Panc1 (cell line): ENCODE data around the gene SKI. TPM values are rescaled to one million over a fixed set of nuclear protein-coding genes. Genes with fewer than 3 reads are reported as not detected.

Source experiments
- ATAC-seq: fragments of 200-7000 bp; cut with Tn5 transposase; 2 replicates; pipeline ENCODE4 v1.9.1; 2020; ENCODE audit warnings: mild to moderate bottlenecking, moderate library complexity
- BruUV-seq: library from RNA; stranded (reverse); fragments of 400-500 nt; replicated peaks from 2 replicates; lab custom pipeline; 2021; lab: Mats Ljungman, UMichigan
- CTCF ChIA-PET: fragments of 300-600 bp; sonication (Branson Sonifier 250); formaldehyde crosslinking; loops from one replicate; lab custom pipeline; 2022; ENCODE audit warnings: antibody characterized with exemption; lab: Charles Lee
- POLR2A ChIA-PET: fragments of 300-600 bp; sonication (Branson Sonifier 250); formaldehyde crosslinking; loops from one replicate; lab custom pipeline; 2022; ENCODE audit warnings: antibody characterized with exemption; lab: Charles Lee
- DNase-seq: peaks from one replicate; pipeline ENCODE4 v3.0.0-alpha.2; 2010; ENCODE audit warnings: low read depth, low spot score
- H3K27ac ChIP-seq: 2 replicates; pipeline ENCODE4 v1.5.1; 2011; ENCODE audit warnings: mild to moderate bottlenecking, low read length, inconsistent platforms
- H3K27me3 ChIP-seq: fragments of 200-500 bp; sonication (Bioruptor generic); 2 replicates; pipeline ENCODE4 v1.6.0; 2014; ENCODE audit warnings: low read length, inconsistent platforms; ENCODE audit not compliant: control insufficient read depth, insufficient read depth
- H3K36me3 ChIP-seq: fragments of 200-500 bp; sonication (Bioruptor generic); 2 replicates; pipeline ENCODE4 v1.5.1; 2014; ENCODE audit warnings: inconsistent platforms, mild to moderate bottlenecking, low read length, moderate library complexity; ENCODE audit not compliant: control insufficient read depth, insufficient read depth
- H3K4me1 ChIP-seq: 2 replicates; pipeline ENCODE4 v1.5.1; 2011; ENCODE audit warnings: inconsistent platforms, mild to moderate bottlenecking, low read length, moderate library complexity; ENCODE audit not compliant: control insufficient read depth, insufficient read depth
- H3K4me3 ChIP-seq, 2 experiments: 2 replicates each; pipeline ENCODE4 v1.5.1; 2011 to 2012; ENCODE audit warnings: low read depth in 2 of 2, low read length in 2 of 2, mild to moderate bottlenecking in 2 of 2, inconsistent platforms in 1 of 2, moderate library complexity in 1 of 2
- H3K9me3 ChIP-seq: fragments of 200-500 bp; sonication (Bioruptor generic); 2 replicates; pipeline ENCODE4 v1.5.1; 2014; ENCODE audit warnings: low read depth, mild to moderate bottlenecking, inconsistent platforms, low read length, moderate library complexity; ENCODE audit not compliant: control insufficient read depth, insufficient read depth
- POLR2AphosphoS5 ChIP-seq: IDR thresholded peaks from 2 replicates; pipeline ENCODE4 v1.6.1; 2012; ENCODE audit warnings: mild to moderate bottlenecking, low read depth, low read length, moderate library complexity
- REST ChIP-seq, 2 experiments: IDR thresholded peaks; 2 replicates each; pipeline ENCODE4 v1.6.1; 2011 to 2012; ENCODE audit warnings: low read depth in 2 of 2, control low read depth in 1 of 2, low read length in 1 of 2, mild to moderate bottlenecking in 1 of 2, moderate library complexity in 1 of 2; ENCODE audit not compliant: insufficient read depth in 1 of 2
- SIN3A ChIP-seq: IDR thresholded peaks from 2 replicates; pipeline ENCODE4 v1.6.1; 2012; ENCODE audit warnings: low read depth, mild to moderate bottlenecking, low read length, moderate library complexity, borderline replicate concordance; ENCODE audit not compliant: insufficient read depth
- TCF7L2 ChIP-seq: IDR thresholded peaks from 2 replicates; pipeline ENCODE4 v1.6.1; 2011; ENCODE audit warnings: mild to moderate bottlenecking, low read depth, low read length, inconsistent platforms
- in situ Hi-C: cut with HindIII; loops from 2 replicates; pipeline ENCODE4 v1.10.0; 2016; ENCODE audit warnings: low sequenced_read_pairs, low pct_unique_long_range_greater_than_20kb
- intact Hi-C: fragments of 100-400 bp; cut with micrococcal nuclease; formaldehyde crosslinking; loops from one replicate; pipeline ENCODE4 v1.10.0; 2022; ENCODE audit not compliant: unreplicated experiment
- total RNA-seq: library from RNA; stranded (reverse); gene quantifications from one replicate; pipeline ENCODE4 v1.2.1, GENCODE V29; 2021; ENCODE audit not compliant: unreplicated experiment
- TF ChIP-seq, protein P1 (sequence below): fragments of 450-650 bp; IDR thresholded peaks from 2 replicates; pipeline ENCODE4 v1.5.1; 2017; ENCODE audit warnings: mild to moderate bottlenecking

Gene SKI
- total RNA-seq, 1 experiment from 2014 or later = 63.2 TPM

DNA sequence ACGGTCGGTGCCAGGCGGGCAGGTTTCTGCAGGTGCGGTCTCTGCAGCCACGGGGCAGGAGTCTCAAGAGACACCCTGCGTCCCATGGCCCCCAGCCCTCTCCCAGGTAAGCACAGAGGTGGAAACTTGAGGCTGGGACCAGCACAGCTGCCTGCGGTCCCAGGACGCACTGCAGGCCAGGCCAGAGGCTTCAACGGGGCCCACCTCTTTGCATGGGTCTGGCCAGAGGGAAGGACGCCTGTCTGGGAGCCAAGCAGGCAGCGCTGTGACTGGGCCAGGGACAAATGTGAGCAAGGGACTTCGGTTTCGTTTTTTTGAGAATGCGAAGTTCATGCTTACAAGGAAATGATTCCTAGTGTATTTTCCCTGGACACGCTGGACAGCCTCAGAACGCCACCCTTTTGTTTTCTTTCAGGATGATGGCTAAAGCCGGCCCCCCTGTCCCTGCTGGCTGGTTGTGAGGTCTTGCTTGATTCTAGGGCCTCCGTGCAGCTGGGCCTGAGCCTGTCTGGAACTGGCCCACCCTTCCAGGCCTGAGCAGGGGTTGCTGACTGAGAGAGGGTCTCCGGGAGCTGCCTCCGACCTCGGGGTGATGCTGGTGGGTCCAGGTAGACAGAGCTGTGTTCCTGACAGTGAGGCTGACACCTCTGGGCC, 124.9 kb downstream of the SKI start:
- H3K36me3 ChIP-seq = no peaks in the 10 kb centered on the region
- BruUV-seq = no TSS peak
- no peaks in the 10 kb centered on the region for H3K27me3 ChIP-seq
- H3K4me1 ChIP-seq = no peaks in the 10 kb centered on the region; the same call in 1 of the 2 replicates
- DNase-seq (no peak), ATAC-seq (no peak)
- no peak overlapping the region for H3K27ac ChIP-seq
- no peak overlapping the region for H3K4me3 ChIP-seq
- no peaks in the 10 kb centered on the region for H3K9me3 ChIP-seq
- ChIA-PET CTCF (interaction anchor here (0.5 kb wide), 1 partner anchor 143 kb away, joined by 3 read pairs; no protein-coding TSS in a partner anchor), POLR2A (no interaction called here)
- TF ChIP-seq TCF7L2 (no peak), SIN3A (no peak), REST (IDR thresholded peaks at IDR 0.05; ENCODE audit: insufficient read depth in 1 of 2, low read depth in 2 of 2, low read length in 1 of 2) (no peak), POLR2AphosphoS5 (no peak)
- TF ChIP-seq, protein P1, sequence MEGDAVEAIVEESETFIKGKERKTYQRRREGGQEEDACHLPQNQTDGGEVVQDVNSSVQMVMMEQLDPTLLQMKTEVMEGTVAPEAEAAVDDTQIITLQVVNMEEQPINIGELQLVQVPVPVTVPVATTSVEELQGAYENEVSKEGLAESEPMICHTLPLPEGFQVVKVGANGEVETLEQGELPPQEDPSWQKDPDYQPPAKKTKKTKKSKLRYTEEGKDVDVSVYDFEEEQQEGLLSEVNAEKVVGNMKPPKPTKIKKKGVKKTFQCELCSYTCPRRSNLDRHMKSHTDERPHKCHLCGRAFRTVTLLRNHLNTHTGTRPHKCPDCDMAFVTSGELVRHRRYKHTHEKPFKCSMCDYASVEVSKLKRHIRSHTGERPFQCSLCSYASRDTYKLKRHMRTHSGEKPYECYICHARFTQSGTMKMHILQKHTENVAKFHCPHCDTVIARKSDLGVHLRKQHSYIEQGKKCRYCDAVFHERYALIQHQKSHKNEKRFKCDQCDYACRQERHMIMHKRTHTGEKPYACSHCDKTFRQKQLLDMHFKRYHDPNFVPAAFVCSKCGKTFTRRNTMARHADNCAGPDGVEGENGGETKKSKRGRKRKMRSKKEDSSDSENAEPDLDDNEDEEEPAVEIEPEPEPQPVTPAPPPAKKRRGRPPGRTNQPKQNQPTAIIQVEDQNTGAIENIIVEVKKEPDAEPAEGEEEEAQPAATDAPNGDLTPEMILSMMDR = no peak
- in situ Hi-C loops = no loop called here
- intact Hi-C loops = no loop called here

- in situ Hi-C loops = no loop called here
- ChIA-PET POLR2A (interaction anchor here (0.5 kb wide), 1 partner anchor 10 kb away, joined by 4 read pairs; no protein-coding TSS in a partner anchor), CTCF (no interaction called here)
- intact Hi-C loops = no loop called here
- Histone ChIP-seq H3K4me3 (no peak overlapping the region), H3K27me3 (no peaks in the 10 kb centered on the region), H3K27ac (no peak overlapping the region), H3K9me3 (no peaks in the 10 kb centered on the region), H3K36me3 (no peaks in the 10 kb centered on the region), H3K4me1 (no peaks in the 10 kb centered on the region; the same call in 1 of the 2 replicates)
- TF ChIP-seq, protein P1 = no peak
- TF ChIP-seq TCF7L2 (no peak), POLR2AphosphoS5 (no peak), REST (IDR thresholded peaks at IDR 0.05; ENCODE audit: insufficient read depth in 1 of 2, low read depth in 2 of 2, low read length in 1 of 2) (no peak), SIN3A (no peak)
- no peak for ATAC-seq
- no TSS peak for BruUV-seq
- no peak for DNase-seq
Measured at GRCh38 chr1:2353551-2354438, 125.7 kb downstream of the SKI start.
